ENCODE measurements around the gene SEMA3A.

Gene SEMA3A

GRCh38 chr7:83921271-83921940 is 273.2 kb downstream of the SEMA3A start:
- no peak overlapping the region for H3K4me3 ChIP-seq (ENCODE audit: low read length)
- no peak for DNase-seq (ENCODE audit: low read depth)
- no peak for TF ChIP-seq CTCF (conservative IDR thresholded peaks at IDR 0.05; ENCODE audit: low read depth, low read length)

DNA sequence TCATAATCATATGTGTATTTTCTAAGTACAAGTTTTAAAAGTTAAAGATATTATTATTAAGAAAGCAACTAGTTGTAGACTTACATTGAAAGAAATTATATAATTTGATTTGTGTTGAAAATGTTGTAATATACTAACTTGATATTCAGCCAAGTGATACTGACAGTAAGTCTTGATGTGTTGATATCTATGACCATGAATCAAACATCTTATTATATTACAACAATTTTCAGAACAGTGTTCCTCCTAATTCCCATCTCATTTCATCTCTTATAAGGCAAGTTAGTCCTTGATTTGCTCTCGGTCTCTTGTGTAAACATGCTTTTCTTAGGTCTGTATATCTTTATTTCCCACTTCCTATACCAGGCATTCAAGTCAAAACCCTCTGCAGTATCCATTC is 276.4 kb downstream of the SEMA3A start:
- no peak overlapping the region for H3K4me3 ChIP-seq (ENCODE audit: low read length)
- no peak for DNase-seq (ENCODE audit: low read depth)
- no peak for TF ChIP-seq CTCF (conservative IDR thresholded peaks at IDR 0.05; ENCODE audit: low read depth, low read length)

DNA sequence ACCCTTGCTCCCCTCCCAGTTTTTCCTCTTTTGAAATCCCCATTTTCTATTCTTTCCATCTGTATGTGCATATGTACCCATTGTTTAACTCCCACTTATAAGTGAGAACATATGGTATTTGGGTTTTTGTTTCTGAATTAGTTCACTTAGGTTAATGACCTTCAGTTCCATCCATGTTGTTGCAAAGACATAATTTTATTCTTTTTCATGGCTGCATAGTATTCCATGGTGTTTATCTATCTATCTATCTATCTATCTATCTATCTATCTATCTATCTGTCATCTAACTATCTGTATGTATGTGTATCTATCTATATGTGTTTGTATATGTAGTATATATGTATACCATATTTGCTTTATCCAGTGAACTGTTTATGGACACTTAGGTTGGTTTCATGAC is 281.4 kb downstream of the SEMA3A start:
- H3K4me3 ChIP-seq (ENCODE audit: low read length): no peak overlapping the region
- no peak for DNase-seq (ENCODE audit: low read depth)
- TF ChIP-seq CTCF (conservative IDR thresholded peaks at IDR 0.05; ENCODE audit: low read depth, low read length): no peak

- H3K4me3 ChIP-seq (ENCODE audit: low read length): no peak overlapping the region
- no peak for DNase-seq (ENCODE audit: low read depth)
- no peak for TF ChIP-seq CTCF (conservative IDR thresholded peaks at IDR 0.05; ENCODE audit: low read depth, low read length)
Observed at GRCh38 chr7:83908526-83908925, 286.1 kb downstream of the SEMA3A start.

Data from retinal pigment epithelial cell (primary cell).